HG02623 (cell line): ENCODE results near the gene GLIPR2.
A peak's percentile ranks its signal among the peaks of the same experiment; 100 is the strongest.
"Not testable (repeated sequence)": the region's sequence is repeated elsewhere in the genome, so short reads cannot be mapped to it uniquely, and the experiment has no call there.

Source experiments
- ATAC-seq: cut with Tn5 transposase; IDR thresholded peaks from one replicate; pipeline ENCODE4 v1.9.1; 2021; ENCODE audit warnings: moderate library complexity; ENCODE audit not compliant: unreplicated experiment

GLIPR2 gene

DNA sequence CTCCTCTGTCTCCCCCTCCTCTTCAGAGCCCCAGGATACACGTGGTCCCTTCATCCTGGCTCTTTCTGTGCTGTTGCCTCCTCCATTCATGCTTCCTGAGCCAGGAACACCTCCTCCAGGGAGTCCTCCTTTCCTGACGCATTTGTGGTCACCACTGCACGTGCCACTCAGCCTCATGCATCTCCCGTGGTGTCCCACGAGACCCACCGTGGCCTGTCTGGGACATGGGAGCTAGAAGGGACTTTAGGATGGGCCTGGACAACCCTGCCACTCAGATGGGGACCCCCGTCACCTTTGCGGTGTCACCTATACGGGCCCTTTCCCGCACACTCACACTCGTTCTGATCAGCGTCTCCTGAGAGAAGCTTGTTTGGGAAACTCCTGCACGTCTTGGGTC is 6.7 kb downstream of the GLIPR2 start:
- no peak for ATAC-seq

DNA sequence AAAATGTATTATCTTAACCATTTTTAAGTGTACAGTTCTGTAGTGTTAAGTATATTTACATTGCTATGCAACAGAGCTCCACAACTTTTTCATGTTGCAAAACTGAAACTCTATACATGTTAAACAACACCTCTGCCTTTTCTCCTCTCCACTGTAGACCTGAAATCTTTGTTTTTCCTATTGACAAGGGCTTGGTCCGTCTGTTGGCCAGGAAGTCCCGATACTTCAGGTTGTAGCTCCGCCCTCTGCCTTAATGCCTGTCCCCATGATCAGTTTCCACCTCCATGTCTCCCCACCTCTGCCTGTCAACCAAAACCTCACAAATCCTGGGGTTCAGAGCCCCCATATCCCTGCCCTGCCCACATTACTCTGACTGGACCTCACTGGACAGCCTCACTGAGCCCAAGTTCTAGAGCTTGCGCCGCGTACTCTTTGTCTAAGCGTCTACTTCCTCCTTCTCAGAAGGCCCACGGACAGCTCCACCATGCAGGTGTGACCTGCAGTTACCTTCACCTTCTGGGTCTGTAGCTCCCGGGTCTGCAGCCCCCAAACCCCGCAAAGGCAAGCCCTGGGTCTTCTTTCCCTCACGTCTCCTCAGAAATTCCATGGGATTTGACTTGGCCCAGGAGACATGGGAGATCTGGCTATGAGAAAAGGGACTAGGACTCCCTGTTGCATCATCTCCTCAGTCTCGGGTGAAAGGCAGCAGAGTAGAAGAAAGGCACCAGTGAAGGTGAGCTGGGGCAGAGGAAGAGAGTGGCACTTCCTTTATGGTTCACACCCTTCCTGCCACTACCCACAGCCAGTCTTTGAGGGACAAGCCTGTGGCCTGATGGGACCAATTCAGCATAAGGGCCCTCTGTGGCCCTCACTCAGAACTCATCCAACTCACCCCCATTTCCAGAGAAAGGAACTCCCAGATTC is 8.0 kb downstream of the GLIPR2 start:
- no peak for ATAC-seq

DNA sequence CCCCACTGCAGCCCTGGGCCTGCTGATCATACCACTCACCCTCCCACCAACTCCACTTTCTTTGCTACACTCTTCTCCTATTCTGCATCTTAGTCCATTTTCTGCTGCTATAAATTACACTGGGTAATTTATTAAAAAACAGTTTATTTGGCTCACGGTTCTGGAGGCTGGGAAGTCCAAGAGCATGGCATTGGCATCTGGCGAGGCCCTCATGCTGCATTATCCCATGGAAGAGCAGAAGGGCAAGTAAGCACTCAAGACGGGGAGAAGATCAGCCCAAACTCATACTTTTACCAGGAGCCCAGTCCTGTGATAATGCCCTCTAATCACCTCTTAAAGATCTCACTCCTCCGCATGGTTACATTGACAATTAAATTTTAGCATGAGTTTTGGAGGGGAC is 9.4 kb downstream of the GLIPR2 start:
- no peak for ATAC-seq

DNA sequence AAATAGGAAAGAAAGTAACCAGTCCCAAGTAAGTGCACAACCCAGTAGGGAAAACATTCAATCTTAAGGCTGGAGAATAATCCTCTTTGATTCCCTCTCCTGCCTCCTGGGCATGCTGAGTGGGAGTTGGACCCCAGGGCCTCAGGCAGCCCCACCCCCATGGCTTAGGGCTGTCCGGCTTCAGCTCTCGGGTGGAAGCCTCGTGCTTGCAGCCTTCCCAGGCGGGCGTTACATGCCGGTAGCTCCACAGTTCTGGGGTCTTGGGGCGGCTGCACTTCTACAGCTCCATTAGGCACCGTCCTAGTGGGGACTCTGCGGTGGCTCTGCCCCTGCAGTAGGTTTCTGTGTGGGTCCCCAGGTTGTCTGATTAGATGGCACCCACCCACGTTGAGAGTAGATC is 10.1 kb downstream of the GLIPR2 start:
- ATAC-seq = no peak

DNA sequence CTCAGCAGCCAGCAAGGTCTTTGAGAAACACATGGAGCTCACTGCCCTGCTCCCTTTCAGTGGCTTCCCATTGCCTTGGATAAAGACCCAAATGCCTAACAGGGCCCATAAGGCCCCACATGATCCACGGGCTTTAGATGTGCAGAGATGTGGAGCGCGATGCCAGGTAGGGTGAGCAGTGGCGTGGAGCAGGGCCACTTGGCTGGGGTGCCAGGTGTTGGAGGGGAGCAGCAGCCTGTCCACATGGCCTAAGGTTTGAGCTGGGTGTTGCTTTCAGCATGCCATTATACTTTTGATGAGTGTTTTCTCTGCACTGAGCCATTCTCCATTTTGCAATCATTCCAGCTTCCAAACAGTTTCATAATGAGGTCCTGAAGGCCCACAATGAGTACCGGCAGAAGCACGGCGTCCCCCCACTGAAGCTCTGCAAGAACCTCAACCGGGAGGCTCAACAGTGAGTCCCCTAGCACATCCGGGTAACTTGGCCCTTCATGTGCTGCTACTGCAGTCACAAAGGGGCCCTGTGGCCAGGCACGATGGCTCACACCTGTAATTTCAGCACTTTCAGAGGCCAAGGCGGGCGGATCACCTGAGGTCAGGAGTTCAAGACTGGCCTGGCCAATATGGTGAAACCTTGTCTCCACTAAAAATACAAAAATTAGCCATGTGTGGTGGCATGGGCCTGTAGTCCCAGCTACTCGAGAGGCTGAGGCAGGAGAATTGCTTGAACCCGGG is 11.1 kb downstream of the GLIPR2 start:
- no peak for ATAC-seq

DNA sequence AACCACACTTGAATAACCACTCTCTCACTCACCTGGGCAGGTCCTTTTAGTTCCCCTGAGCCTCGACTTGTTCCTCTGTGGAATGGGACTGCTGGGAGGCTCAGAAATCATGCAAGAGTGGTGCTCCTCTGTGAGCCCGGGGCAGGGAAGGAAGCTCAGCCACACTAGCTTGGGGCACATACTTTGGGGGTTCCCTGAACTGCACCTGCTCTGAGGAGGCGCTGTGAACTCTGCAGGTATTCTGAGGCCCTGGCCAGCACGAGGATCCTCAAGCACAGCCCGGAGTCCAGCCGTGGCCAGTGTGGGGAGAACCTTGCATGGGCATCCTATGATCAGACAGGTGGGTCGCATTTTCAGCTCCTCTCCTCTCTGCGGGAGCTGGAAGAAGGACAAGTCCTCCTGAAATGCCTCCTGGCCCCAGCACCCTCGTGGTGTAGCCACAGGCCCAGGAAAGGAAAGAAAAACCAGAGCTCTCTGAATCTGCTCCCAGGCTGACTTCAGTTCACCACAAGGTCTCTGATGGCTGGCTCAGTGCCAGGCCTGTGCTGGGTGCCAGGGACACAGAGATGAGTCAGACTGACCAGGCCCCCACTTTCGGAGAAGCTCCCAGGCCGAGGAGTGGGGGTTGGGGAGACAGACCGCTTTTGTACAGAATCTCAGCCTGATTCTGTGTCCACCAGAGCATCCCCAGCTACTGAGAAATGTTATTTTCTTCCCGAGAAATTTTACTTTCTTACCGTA is 11.9 kb downstream of the GLIPR2 start:
- ATAC-seq = no peak

DNA sequence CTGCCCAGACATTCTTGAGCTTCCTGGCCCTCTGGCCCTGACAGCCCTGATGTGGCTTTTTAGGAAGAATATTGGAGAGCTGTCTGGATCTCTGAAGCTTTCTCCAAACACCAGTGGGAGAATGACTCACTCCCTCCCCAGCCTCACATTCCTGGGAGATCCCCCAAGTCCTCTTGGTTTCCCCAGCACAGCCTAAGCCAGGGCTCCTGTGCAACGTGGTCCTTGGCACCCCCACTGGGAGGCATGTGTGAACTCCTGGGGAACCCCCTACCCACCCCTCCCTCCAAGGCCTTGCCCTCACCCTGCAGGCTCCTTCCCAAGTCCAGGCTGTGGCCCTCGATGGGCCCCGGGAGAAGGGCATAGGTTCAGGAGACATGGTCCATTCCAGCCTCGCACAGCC is 12.7 kb downstream of the GLIPR2 start:
- no peak for ATAC-seq

DNA sequence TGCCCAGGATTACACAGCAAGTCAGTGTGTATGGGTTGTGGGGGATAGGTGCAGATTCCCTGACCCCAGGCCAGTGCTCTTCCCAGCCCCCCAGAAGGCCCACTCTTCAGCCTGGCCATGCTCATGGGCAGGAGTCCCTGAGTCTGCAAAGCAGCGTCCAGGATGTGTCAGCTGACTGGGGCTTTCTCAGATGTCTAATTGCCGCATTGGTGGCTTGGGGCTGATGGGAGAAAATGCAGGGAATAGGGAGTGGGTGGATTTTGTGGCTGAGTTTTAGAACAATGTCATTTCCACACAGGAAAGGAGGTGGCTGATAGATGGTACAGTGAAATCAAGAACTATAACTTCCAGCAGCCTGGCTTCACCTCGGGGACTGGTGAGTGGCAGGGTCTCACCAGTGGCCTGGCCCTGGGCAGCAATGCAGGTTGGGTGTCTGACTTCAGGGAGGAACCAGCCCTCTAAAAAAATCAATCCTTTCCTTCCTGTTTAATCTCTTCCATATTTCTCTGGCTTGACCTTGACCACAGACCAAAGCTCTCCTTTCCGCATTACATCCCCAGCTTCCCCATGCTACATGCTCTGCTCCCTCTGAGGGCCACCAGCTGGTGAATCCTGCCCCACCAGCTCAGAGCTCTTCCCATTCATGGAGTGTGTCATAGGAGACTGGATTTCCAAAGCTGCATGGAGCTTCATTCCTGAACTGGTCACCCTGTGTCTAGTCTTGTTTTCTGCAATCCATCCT is 14.2 kb downstream of the GLIPR2 start:
- no peak for ATAC-seq

DNA sequence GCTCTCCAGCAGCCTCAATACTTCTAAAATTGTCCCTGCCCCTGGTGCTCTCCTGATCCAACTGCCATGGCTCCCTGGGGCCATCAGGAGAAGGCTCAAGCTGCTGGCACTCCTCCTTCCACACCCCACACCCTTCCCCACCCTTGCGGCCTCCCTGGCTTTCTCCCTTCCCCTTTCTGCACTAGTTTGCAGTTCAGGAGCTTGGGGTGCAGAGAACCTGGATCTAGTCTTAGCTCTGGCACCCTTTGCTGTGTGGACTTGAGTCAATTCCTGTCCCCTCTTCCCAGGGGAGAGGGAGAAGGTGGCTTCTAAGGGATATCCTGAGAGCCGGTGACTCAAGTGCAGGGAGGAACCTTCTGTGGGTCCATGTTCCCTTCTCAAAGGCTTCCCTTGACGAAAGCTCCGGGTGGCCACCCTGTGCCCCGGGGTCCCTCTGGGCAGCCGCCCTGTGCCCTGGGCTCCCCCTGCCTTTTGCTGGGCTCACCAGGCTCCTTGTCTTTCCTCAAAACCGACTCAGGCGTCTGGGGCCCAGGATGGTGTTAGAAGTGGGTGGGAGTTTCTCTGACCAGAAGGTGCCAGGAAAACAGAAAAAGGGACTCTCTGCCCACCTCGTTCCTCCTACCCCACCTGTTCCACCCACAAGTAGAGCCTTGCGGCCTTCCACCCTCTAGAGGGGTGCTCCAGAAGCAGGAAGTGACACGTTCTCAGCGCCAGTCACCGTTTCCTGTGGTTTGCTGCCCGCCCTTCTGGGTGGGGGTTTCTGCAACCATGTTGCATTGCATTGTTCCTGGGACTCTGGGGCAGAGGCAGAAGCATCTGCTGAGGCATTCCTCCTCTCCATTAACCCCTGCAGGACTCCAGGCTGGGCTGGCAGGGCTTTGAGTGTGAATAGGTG is 15.0 kb downstream of the GLIPR2 start:
- peak; percentile 75 for ATAC-seq

DNA sequence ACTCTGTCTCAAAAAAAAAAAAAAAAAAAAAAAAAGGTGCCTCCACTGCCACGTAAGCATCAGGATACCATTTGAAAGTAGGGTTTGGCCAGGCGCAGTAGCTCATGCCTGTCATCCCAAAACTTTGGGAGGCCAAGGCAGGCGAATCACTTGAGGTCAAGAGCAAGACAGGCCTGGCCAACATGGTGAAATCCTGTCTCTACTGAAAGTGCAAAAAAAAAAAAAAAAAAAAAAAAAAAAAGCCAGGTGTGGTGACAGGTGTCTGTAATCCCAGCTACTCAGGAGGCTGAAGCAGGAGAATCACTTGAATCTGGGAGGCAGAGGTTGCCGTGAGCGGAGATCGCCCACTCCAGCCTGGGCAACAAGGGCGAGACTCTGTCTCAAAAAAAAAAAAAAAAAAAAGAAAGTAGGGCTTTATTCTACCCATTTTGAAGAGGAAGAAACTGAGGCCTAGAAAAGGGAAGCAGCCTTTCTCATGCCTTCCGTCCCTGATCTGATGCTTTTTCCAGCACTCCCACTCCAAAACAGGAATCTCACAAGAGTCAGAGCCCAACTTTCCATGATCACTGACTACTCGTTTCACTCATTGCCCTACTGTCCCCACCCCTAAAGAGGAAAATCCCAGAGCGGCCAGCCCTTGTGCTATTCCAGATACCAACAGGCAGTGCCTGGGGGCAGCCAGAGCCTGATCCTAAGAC is 16.4 kb downstream of the GLIPR2 start:
- ATAC-seq = no peak

DNA sequence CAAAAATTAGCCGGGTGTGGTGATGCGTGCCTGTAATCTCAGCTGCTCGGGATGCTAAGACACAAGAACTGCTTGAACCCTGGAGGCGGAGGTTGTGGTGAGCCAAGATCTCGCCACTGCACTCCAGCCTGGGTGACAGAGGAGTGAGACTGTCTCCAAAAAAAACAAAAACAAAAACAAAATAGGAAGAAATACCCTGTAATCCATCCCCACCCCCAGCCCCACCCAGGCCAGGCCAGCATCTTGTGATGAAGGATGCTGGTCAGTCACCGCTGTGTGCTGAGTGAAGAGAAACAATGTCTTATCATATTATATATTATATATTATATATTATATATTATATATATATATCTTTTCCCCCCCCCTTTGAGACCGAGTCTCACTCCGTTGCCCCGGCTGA is 17.2 kb downstream of the GLIPR2 start:
- ATAC-seq = no peak

DNA sequence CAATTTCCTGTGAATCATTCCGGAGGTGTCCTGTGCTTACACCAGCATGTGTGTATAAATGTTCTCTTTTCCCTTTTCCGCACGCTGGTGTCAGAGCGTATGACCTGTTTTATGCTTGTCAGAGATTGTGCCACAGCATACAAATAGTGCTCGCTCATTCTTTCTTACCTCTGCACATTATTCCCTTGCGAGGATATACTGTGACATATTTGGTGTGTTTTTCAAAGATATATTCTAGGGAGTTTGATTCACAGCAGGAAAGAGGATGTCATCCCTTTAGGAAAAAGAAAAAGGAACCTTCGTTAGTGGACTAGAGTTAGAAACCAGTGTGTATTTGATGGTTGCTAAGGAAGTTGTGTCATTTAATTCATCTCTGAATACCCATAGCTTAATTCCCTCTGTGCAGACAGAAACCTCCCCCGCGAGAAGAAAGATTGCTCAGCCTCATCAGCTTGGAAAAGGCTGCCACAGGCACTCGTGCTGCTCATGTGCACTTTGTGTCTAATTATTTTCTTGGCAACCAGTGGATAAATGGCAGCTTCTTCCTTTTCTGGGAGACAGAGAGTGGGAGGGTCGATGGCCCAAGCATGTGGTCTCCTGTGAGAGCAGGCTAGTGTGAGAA is 17.9 kb downstream of the GLIPR2 start:
- ATAC-seq = no peak

DNA sequence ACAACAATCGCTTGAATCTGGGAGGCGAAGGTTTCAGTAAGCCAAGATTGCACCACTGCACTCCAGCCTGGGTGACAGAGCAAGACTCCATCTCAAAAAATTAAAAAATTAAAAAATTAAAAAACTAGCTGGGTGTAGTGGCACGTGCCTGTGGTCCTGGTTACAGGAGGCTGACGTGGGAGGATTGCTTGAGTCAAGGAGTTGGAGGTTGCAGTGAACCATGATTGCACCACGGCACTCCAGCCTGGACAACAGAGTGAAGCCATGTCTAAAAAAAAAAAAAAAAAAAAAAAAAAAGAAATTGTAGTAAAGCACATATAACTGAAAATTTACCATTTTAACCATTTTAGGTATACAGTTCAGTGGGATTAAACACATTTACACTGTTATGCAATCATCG is 19.6 kb downstream of the GLIPR2 start:
- no peak for ATAC-seq

DNA sequence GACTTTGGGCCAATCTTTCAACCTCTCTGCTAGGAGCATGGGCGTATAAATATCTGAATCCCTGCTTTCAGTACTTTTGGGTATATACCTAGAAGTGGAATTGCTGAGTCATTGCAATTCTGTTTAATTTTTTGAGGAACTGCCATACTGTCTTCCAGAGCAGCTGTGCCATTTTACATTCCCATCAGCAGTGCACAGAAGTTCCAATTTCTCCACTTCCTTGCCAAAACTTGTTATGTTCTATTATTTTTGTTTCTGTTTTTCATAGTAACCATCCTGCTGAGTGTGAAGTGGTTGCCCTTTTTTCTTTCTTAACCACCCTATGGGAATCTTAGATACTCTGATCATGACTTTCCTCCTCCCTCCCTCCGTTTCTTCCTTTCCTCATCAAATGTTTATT is 21.6 kb downstream of the GLIPR2 start:
- ATAC-seq = no peak

DNA sequence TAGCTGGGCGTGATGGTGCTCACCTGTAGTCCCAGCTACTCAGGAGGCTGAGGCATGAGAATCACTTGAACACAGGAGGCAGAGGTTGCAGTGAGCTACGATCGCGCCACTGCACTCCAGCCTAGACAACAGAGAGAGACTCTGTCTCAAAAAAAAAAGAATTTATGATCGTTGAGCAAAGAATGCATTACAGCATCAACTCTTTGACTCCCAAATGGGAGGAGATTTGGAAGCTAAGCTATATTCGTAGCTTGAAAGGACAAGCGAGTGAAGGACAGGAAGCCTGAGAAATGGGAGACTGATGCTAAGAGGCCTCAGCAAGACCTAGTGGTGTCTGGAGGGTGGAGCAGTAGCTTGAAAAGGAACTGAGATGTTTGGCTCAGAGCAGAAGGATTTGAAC is 22.4 kb downstream of the GLIPR2 start:
- ATAC-seq = no peak

DNA sequence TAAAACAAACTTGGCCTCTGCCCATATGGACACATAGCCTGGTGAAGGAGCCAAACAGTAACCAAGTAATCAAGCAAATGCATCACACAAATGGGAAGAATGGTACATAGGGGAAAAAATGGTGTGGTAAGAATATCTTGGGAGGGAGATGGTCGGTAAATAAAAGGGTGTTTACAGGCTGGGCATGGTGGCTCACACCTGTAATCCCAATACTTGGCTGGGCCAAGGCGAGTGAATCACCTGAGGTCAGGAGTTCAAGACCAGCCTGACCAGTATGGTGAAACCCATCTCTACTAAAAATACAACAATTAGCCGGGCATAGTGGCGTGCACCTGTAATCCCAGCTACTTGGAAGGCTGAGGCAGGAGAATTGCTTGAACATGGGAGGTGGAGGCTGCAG is 23.0 kb downstream of the GLIPR2 start:
- not testable (repeated sequence) for ATAC-seq

DNA sequence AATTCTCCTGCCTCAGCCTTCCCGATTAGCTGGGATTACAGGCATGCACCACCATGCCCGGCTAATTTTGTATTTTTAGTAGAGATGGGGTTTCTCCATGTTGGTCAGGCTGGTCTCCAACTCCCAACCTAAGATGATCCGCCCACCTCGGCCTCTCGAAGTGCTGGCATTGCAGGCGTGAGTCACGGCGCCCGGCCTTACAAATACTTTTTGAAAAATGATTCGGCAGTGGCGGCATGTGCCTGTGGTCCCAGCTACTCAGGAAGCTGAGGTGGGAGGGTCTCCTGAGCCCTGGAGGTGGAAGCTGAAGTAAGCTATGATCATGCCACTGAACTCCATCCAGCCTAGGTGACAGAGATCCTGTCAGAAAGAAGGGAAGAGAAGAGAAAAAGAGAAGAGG is 23.6 kb downstream of the GLIPR2 start:
- not testable (repeated sequence) for ATAC-seq

DNA sequence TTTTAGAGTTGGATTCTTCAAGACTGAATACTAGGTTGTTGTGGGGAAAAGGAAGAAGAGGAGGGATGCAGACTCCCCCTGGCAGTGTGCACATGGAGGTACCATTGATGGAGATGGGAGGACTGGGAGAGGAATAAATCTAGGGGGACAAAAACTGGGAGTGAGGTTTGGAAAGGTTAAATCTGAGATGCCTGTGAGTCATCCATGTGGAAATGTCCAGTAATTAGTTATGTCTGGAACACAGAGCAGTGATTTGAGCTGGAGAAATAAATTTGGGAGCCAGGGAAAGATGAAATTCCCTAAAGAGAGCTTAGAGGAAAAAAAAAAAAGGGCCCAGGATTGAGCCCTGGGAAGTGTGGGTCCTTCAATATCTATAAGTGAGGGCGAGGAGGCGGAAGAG is 24.7 kb downstream of the GLIPR2 start:
- ATAC-seq = no peak

DNA sequence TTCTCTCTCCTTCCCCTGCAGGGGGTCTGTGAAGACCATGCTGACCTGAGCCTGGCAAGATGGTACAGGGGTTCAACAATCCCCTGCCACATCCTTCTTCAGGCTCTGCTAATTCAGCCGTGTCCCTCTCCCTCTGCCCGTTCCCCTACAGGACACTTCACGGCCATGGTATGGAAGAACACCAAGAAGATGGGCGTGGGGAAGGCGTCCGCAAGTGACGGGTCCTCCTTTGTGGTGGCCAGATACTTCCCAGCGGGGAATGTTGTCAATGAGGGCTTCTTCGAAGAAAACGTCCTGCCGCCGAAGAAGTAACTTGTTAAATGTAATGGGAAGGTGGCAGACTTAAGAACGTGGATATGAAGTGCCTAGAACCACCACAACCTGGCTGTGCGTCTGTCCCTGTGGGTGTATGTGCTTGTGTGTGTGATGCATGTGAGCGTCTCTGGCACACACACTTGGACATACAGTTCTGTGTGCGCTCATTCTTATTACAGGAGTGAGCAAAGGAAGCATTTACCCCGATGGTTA is 25.7 kb downstream of the GLIPR2 start:
- ATAC-seq = no peak
